ENCODE results near the gene UGT1A10. TPM values are rescaled to one million over a fixed set of nuclear protein-coding genes. Genes with fewer than 3 reads are reported as not detected.

Gene UGT1A10
- total and polyA plus RNA-seq, 12 donors = not detected

DNA sequence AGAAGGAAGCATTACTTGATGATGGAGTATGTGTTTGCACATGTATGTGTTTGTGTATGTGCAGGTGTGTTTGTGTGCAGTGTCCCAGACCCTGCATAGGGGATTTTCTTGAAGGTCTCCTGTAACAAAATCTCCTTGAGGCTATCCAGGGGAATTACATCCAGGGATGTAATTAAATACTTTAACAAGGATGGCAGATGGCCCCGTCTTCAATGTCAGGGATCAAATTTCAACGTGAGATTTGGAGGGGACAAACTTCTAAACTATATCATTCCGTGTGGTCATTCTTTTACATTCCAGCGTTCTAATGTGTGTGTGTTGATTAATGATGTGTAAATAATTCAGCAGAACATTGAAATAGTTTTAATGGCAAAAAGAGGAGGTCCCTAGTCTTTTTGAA lies 38.7 kb downstream of the UGT1A10 start:
- no peaks in the 10 kb centered on the region for H3K9me3 ChIP-seq
- no peak overlapping the region for H3K27ac ChIP-seq
- 27 to 43% methylated on average over 4 of the region's 4 CpGs for whole genome bisulfite sequencing, 2 donors
- H3K27me3 ChIP-seq = peaks cover 0 to 25% (median 0%) of the 10 kb centered on the region in 7 donors
- DNase-seq (no peak), ATAC-seq (no peak)
- H3K4me1 ChIP-seq = no peaks in the 10 kb centered on the region
- intact Hi-C loops (cut with DNase I) = no loop called here
- no peaks in the 10 kb centered on the region for H3K36me3 ChIP-seq
- no peak overlapping the region for H3K4me3 ChIP-seq
- no peak for TF ChIP-seq CTCF (IDR thresholded peaks at IDR 0.05)

GRCh38 chr2:233676046-233676445 lies 39.8 kb downstream of the UGT1A10 start:
- TF ChIP-seq CTCF (IDR thresholded peaks at IDR 0.05) = no peak
- 79 to 85% methylated on average over 2 of the region's 2 CpGs for WGBS, 2 donors
- intact Hi-C loops (cut with DNase I) = no loop called here
- H3K4me3 ChIP-seq = no peak overlapping the region
- H3K4me1 ChIP-seq = no peaks in the 10 kb centered on the region
- H3K9me3 ChIP-seq = no peaks in the 10 kb centered on the region
- DNase-seq (no peak), ATAC-seq (no peak)
- peaks cover 0 to 27% (median 0%) of the 10 kb centered on the region in 7 donors for H3K27me3 ChIP-seq
- H3K36me3 ChIP-seq = no peaks in the 10 kb centered on the region
- H3K27ac ChIP-seq = no peak overlapping the region

DNA sequence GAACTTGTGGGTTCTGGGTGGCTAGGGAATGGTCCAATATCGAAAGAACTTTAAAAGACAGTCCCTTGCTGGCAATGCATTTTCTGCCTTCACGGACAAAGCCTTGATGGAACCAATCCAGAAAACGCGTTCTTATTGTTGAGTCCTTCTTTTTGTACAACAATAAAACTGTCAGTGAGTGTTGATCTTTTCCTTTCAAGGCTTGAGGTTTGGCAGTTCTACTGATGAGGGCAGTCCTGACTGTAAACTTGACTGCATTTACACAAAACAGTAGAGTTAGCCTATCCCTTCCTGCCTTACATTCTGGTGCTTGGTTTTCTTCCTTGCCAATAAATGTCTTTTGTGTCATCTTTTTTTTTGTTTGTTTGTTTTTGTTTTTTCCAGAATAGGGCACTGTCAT lies 42.9 kb downstream of the UGT1A10 start:
- intact Hi-C loops (cut with DNase I) = no loop called here
- ATAC-seq (no peak), DNase-seq (no peak)
- Histone ChIP-seq H3K36me3 (no peaks in the 10 kb centered on the region), H3K27ac (no peak overlapping the region), H3K4me1 (no peaks in the 10 kb centered on the region), H3K4me3 (no peak overlapping the region), H3K9me3 (no peaks in the 10 kb centered on the region), H3K27me3 (peaks cover 0 to 25% (median 0%) of the 10 kb centered on the region in 7 donors)
- WGBS, 2 donors = 76 to 79% methylated on average over 4 of the region's 4 CpGs
- TF ChIP-seq CTCF (IDR thresholded peaks at IDR 0.05) = no peak

DNA sequence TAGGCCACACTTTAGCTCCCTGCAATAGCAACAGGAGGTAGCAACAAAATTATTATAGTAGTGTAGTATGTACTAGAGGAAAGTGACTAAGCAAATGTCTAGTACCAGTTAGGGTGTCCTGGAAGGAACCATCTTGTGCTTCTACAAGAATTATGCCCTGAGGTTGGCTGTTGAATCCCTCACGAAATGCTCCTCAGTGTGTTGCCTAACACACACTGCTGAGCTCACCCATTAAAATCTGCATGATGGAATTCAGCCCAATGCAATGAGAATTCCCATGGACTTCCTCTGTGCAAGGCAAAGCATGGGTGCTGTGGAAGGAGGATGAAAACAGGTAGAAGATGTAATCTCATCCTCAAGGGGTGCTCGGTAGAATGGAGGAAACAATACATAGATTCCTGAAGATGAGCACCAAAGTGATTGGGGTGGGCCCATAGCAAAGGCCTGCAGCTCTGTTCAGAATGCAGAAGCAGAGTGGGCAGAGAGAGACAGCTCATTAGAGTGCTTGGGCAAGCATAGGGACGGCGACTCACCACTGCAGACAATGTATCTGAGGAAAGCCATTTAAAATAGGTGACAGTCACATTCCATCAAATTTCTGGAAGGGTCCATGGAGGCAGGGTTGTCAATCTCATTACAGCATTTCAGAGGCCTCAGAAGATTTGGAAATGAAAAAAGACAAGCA lies 44.3 kb downstream of the UGT1A10 start:
- H3K4me3 ChIP-seq = no peak overlapping the region
- H3K4me1 ChIP-seq = no peaks in the 10 kb centered on the region
- intact Hi-C loops (cut with DNase I) = no loop called here
- no peak for ATAC-seq
- H3K27ac ChIP-seq = no peak overlapping the region
- no peaks in the 10 kb centered on the region for H3K36me3 ChIP-seq
- 77 to 83% methylated on average over 4 of the region's 4 CpGs for WGBS, 2 donors
- H3K27me3 ChIP-seq = peaks cover 0 to 25% (median 0%) of the 10 kb centered on the region in 7 donors
- no peak for DNase-seq
- TF ChIP-seq CTCF (IDR thresholded peaks at IDR 0.05) = no peak
- H3K9me3 ChIP-seq = no peaks in the 10 kb centered on the region
